MM.1S (cell line): ENCODE data around the gene OR8B2.

ENCODE experiments used
- DNase-seq: peaks from one replicate; pipeline ENCODE4 v3.0.0-alpha.2; 2015
- H2AFZ ChIP-seq: fragments of 300-600 bp; sonication (generic); 2 replicates; pipeline ENCODE4 v1.6.0; 2016; ENCODE audit warnings: antibody characterized with exemption, low read length
- H3F3A ChIP-seq: fragments of 300-600 bp; sonication (generic); 2 replicates; pipeline ENCODE4 v1.6.1; 2016; ENCODE audit warnings: mild to moderate bottlenecking, antibody characterized with exemption, low read length, moderate library complexity, mixed read lengths; ENCODE audit not compliant: insufficient read depth
- H3K27ac ChIP-seq: fragments of 300-600 bp; sonication (generic); 2 replicates; pipeline ENCODE4 v1.5.1; 2016; ENCODE audit warnings: mild to moderate bottlenecking, low read length
- H3K27me3 ChIP-seq: fragments of 300-600 bp; sonication (generic); replicated peaks from 2 replicates; pipeline ENCODE4 v1.6.0; 2016; ENCODE audit warnings: low read length; ENCODE audit not compliant: insufficient read depth
- H3K36me3 ChIP-seq: fragments of 300-600 bp; sonication (generic); replicated peaks from 2 replicates; pipeline ENCODE4 v1.6.1; 2016; ENCODE audit warnings: mild to moderate bottlenecking, low read length, mixed read lengths; ENCODE audit not compliant: insufficient read depth
- H3K4me1 ChIP-seq: fragments of 300-600 bp; sonication (generic); 2 replicates; pipeline ENCODE4 v1.6.1; 2016; ENCODE audit warnings: low read length, mixed read lengths
- H3K4me2 ChIP-seq: fragments of 300-600 bp; sonication (generic); 2 replicates; pipeline ENCODE4 v1.6.0; 2016; ENCODE audit warnings: low read depth, low read length
- H3K4me3 ChIP-seq: fragments of 300-600 bp; sonication (generic); 2 replicates; pipeline ENCODE4 v1.5.1; 2016; ENCODE audit warnings: low read length, mixed read lengths
- H3K79me2 ChIP-seq: fragments of 300-600 bp; sonication (generic); 2 replicates; pipeline ENCODE4 v1.6.1; 2016; ENCODE audit warnings: mixed run types, low read length, mixed read lengths
- H3K9ac ChIP-seq: fragments of 300-600 bp; sonication (generic); 2 replicates; pipeline ENCODE4 v1.6.1; 2016; ENCODE audit warnings: low read length, mixed read lengths
- H3K9me2 ChIP-seq: fragments of 300-600 bp; sonication (generic); replicated peaks from 2 replicates; pipeline ENCODE4 v1.6.1; 2016; ENCODE audit warnings: mild to moderate bottlenecking, low read length, mixed read lengths; ENCODE audit not compliant: insufficient read depth
- H3K9me3 ChIP-seq: fragments of 300-600 bp; sonication (generic); replicated peaks from 2 replicates; pipeline ENCODE4 v1.6.1; 2016; ENCODE audit warnings: mild to moderate bottlenecking, low read length, mixed read lengths; ENCODE audit not compliant: insufficient read depth
- H4K20me1 ChIP-seq: fragments of 300-600 bp; sonication (generic); 2 replicates; pipeline ENCODE4 v1.6.1; 2016; ENCODE audit warnings: mild to moderate bottlenecking, low read length, moderate library complexity, mixed read lengths; ENCODE audit not compliant: insufficient read depth
- CTCF ChIP-seq: fragments of 300-600 bp; sonication (generic); IDR thresholded peaks from 2 replicates; pipeline ENCODE4 v1.5.1; 2016; ENCODE audit warnings: antibody characterized with exemption, low read length, mixed read lengths
- EZH2 ChIP-seq: fragments of 300-600 bp; sonication (generic); optimal IDR thresholded peaks from 2 replicates; pipeline ENCODE3; 2017; ENCODE audit warnings: low read depth, mild to moderate bottlenecking, antibody characterized with exemption, low read length, mixed read lengths
- EZH2phosphoT487 ChIP-seq: fragments of 300-600 bp; sonication (generic); IDR thresholded peaks from 2 replicates; pipeline ENCODE4 v1.6.1; 2018; ENCODE audit warnings: antibody characterized with exemption, low read length

The OR8B2 gene

DNA sequence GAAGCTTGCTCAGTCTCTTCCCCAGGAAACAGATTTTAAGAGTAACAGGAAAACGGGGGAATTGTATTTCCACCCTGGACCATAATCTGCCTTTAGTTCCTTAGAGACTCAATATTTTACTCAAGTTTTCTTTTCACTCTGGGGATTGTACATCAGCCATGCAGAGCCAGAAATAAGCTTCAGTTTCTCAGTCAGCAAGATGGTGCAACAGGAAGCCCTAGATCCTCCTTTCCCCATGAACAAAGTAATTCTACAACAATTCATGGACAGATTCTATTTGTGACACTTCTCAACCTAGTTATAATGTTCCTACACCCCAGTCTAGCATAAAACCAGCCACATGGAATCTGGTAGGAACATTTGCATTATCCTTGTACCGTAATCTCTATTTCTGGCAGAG lies 24.7 kb downstream of the OR8B2 start:
- no peak overlapping the region for H3K4me3 ChIP-seq
- no peaks in the 10 kb centered on the region for H3K27me3 ChIP-seq
- H2AFZ ChIP-seq, result no peak overlapping the region
- no peaks in the 10 kb centered on the region for H3K4me1 ChIP-seq
- no peaks in the 10 kb centered on the region for H4K20me1 ChIP-seq
- no peaks in the 10 kb centered on the region for H3K9me2 ChIP-seq
- no peaks in the 10 kb centered on the region for H3K79me2 ChIP-seq
- H3K9ac ChIP-seq, result no peak overlapping the region
- no peak overlapping the region for H3K4me2 ChIP-seq
- no peaks in the 10 kb centered on the region for H3K9me3 ChIP-seq
- H3K36me3 ChIP-seq, result no peaks in the 10 kb centered on the region
- no peak overlapping the region for H3K27ac ChIP-seq
- DNase-seq, result no peak
- H3F3A ChIP-seq, result no peaks in the 10 kb centered on the region
- no peak for TF ChIP-seq EZH2
- TF ChIP-seq EZH2phosphoT487, result no peak
- TF ChIP-seq CTCF, result no peak

DNA sequence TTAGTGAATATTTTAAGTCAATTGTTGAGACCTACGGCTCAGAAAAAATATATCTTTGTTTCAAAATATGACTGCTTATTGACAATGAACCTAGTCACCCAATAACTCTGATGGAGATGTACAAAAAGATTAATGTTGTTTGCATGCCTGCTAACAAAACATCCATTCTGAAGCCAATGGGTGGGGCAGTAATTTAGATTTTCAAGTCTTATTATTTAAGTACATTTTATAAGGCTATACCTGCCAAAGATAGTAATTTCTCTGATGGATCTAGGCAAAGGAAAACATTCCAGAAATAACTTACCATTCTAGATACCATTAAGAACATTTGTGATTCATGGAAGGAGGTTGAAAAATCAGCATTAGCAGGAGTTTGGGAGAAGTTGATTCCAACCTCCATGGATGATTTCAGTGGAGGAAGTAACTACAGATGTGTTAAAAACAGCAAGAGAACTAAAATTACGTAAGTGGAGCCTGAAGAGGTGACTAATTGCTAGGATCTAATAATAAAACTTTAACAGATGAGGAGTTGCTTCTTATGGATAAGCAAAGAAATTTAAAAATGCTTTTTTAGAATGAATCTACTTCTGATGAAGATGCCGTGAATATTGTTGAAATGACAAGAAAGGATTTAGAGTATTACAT lies 37.9 kb downstream of the OR8B2 start:
- H3K9me3 ChIP-seq, result no peaks in the 10 kb centered on the region
- H3K27ac ChIP-seq, result no peak overlapping the region
- no peak overlapping the region for H3K4me2 ChIP-seq
- H3F3A ChIP-seq, result no peaks in the 10 kb centered on the region
- DNase-seq, result no peak
- TF ChIP-seq EZH2 (no peak), EZH2phosphoT487 (no peak), CTCF (no peak)
- no peaks in the 10 kb centered on the region for H3K27me3 ChIP-seq
- no peaks in the 10 kb centered on the region; the same call in 1 of the 2 replicates for H3K9me2 ChIP-seq
- no peak overlapping the region for H3K4me3 ChIP-seq
- no peaks in the 10 kb centered on the region for H4K20me1 ChIP-seq
- no peaks in the 10 kb centered on the region for H3K4me1 ChIP-seq
- H2AFZ ChIP-seq, result no peak overlapping the region
- H3K36me3 ChIP-seq, result no peaks in the 10 kb centered on the region
- no peak overlapping the region for H3K9ac ChIP-seq
- no peaks in the 10 kb centered on the region for H3K79me2 ChIP-seq

GRCh38 chr11:124344346-124344745 lies 40.0 kb downstream of the OR8B2 start:
- Histone ChIP-seq H3K79me2 (no peaks in the 10 kb centered on the region), H3K9me2 (no peaks in the 10 kb centered on the region; the same call in 1 of the 2 replicates), H3K36me3 (no peaks in the 10 kb centered on the region), H2AFZ (no peak overlapping the region), H3K4me3 (no peak overlapping the region), H4K20me1 (no peaks in the 10 kb centered on the region), H3K27me3 (no peaks in the 10 kb centered on the region), H3F3A (no peaks in the 10 kb centered on the region), H3K9ac (no peak overlapping the region), H3K9me3 (no peaks in the 10 kb centered on the region), H3K27ac (no peak overlapping the region), H3K4me1 (no peaks in the 10 kb centered on the region), H3K4me2 (no peak overlapping the region)
- no peak for DNase-seq
- no peak for TF ChIP-seq CTCF
- no peak for TF ChIP-seq EZH2
